ENCODE results near the gene TNK1.
"Not testable (repeated sequence)": the region's sequence is repeated elsewhere in the genome, so short reads cannot be mapped to it uniquely, and the experiment has no call there.

Gene TNK1

GRCh38 chr17:7355573-7355972, 25.3 kb upstream of the TNK1 start:
- no peak for DNase-seq

GRCh38 chr17:7356072-7356549, 24.8 kb upstream of the TNK1 start:
- peak; percentile 64 for DNase-seq

GRCh38 chr17:7356756-7357155, 24.1 kb upstream of the TNK1 start:
- DNase-seq: no peak

GRCh38 chr17:7357381-7357780, 23.5 kb upstream of the TNK1 start:
- no peak for DNase-seq

GRCh38 chr17:7361906-7362305, 19.0 kb upstream of the TNK1 start:
- DNase-seq: no peak

- no peak for DNase-seq
Observed at GRCh38 chr17:7363311-7363710, 17.6 kb upstream of the TNK1 start.

- not testable (repeated sequence) for DNase-seq
Observed at GRCh38 chr17:7365963-7366362, 14.9 kb upstream of the TNK1 start.

GRCh38 chr17:7367083-7367482, 13.8 kb upstream of the TNK1 start:
- no peak for DNase-seq

- DNase-seq: no peak
Observed at GRCh38 chr17:7367918-7368598, 12.8 kb upstream of the TNK1 start.

GRCh38 chr17:7368599-7368994, 12.3 kb upstream of the TNK1 start:
- DNase-seq: not testable (repeated sequence)

GRCh38 chr17:7369825-7370224, 11.1 kb upstream of the TNK1 start:
- no peak for DNase-seq

GRCh38 chr17:7370853-7371252, 10.0 kb upstream of the TNK1 start:
- DNase-seq: no peak

- no peak for DNase-seq
Observed at GRCh38 chr17:7374353-7374752, 6.5 kb upstream of the TNK1 start.

- DNase-seq: no peak
Observed at GRCh38 chr17:7379134-7379533, 1.8 kb upstream of the TNK1 start.

- no peak for DNase-seq
Observed at GRCh38 chr17:7380321-7380720, 568 bp upstream of the TNK1 start.

- DNase-seq: no peak
Observed at GRCh38 chr17:7382901-7383300, 2.0 kb downstream of the TNK1 start.

- DNase-seq: no peak
Observed at GRCh38 chr17:7383371-7383741, 2.5 kb downstream of the TNK1 start.

- DNase-seq: no peak
Observed at GRCh38 chr17:7383742-7384488, 3.0 kb downstream of the TNK1 start.

GRCh38 chr17:7384489-7385081, 3.7 kb downstream of the TNK1 start:
- DNase-seq: no peak

- DNase-seq: no peak
Observed at GRCh38 chr17:7388856-7389255, 8.0 kb downstream of the TNK1 start.

GRCh38 chr17:7389924-7390910, 9.3 kb downstream of the TNK1 start:
- no peak for DNase-seq

- DNase-seq: no peak
Observed at GRCh38 chr17:7391307-7391706, 10.4 kb downstream of the TNK1 start.

Data from COR-L47 (cell line).